ENCODE results near the gene RASSF5. TPM values are rescaled to one million over a fixed set of nuclear protein-coding genes. Genes with fewer than 3 reads are reported as not detected.
A peak's percentile ranks its signal among the peaks of the same experiment; 100 is the strongest.
"Not testable (repeated sequence)": the region's sequence is repeated elsewhere in the genome, so short reads cannot be mapped to it uniquely, and the experiment has no call there.

RASSF5 gene
- total and polyA plus RNA-seq, 12 donors = 0.90 to 26.0 (median 6.4) TPM

DNA sequence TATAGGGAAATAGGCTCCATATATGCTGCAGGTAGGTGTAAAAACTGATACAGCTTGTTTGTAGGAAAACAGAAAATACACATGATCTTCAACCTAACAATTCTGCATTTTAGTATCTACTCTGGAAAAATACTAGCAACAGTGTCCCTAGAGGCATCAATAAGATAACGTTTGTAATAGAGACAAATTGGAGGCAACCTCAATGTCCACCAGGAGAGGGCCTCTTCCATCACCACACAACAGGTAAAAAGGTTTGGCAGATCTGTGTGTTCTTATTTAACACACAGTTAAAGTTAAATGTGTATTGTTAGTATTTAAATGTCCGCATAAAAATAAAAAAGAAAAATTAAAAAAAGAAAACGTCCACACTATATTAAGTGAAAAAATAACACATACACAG lies 99.5 kb downstream of the RASSF5 start:
- no peak overlapping the region for H3K4me3 ChIP-seq
- DNase-seq (no peak), ATAC-seq (no peak)
- TF ChIP-seq, protein P1, sequence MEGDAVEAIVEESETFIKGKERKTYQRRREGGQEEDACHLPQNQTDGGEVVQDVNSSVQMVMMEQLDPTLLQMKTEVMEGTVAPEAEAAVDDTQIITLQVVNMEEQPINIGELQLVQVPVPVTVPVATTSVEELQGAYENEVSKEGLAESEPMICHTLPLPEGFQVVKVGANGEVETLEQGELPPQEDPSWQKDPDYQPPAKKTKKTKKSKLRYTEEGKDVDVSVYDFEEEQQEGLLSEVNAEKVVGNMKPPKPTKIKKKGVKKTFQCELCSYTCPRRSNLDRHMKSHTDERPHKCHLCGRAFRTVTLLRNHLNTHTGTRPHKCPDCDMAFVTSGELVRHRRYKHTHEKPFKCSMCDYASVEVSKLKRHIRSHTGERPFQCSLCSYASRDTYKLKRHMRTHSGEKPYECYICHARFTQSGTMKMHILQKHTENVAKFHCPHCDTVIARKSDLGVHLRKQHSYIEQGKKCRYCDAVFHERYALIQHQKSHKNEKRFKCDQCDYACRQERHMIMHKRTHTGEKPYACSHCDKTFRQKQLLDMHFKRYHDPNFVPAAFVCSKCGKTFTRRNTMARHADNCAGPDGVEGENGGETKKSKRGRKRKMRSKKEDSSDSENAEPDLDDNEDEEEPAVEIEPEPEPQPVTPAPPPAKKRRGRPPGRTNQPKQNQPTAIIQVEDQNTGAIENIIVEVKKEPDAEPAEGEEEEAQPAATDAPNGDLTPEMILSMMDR (IDR thresholded peaks at IDR 0.05) = peak in 5 of 9 donors; percentile 8 to 22 (median 15)
- intact Hi-C loops (cut with DNase I) = loop anchor here in 1 of 10 donors (10.0 kb wide), 1 partner anchor 378 kb away; no protein-coding TSS in a partner anchor
- H3K27me3 ChIP-seq = no peaks in the 10 kb centered on the region
- 66 to 67% methylated on average over 3 of the region's 3 CpGs for WGBS, 2 donors
- peaks cover 5 to 10% (median 9%) of the 10 kb centered on the region in 9 donors for H3K4me1 ChIP-seq
- H3K27ac ChIP-seq = no peak overlapping the region
- H3K9me3 ChIP-seq = no peaks in the 10 kb centered on the region
- peaks cover 0 to 94% (median 57%) of the 10 kb centered on the region in 9 donors for H3K36me3 ChIP-seq

DNA sequence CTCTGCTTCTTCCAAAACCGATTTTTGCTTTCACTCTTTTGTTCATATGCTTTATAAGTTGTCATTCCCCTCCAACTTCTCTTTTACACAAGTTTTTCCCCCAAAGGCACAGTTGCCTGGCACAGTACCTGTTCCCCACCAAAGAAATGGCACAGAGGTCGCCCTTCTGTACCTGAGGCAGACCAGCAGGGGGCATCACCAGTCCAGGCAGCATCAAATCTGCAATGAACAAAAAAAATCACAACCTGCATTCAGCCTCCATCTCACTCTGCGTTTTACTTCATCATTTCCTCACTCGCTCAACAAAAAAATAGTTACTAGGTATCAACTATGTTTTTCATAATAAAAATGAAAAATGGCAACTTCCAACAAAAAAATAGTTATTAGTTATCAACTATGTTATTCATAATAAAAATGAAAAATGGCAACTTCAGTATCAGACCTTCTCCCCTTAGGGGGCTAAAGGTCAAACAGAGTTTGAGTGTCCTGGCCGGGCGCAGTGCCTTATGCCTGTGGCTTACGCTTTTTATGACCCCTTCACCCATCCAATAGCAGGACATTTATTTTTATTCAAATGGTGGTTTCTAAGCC lies 100.9 kb downstream of the RASSF5 start:
- ATAC-seq (no peak), DNase-seq (no peak)
- WGBS, 2 donors = 78 to 81% methylated on average over 7 of the region's 7 CpGs
- intact Hi-C loops (cut with DNase I) = loop anchor here in 1 of 10 donors (10.0 kb wide), 1 partner anchor 377 kb away; no protein-coding TSS in a partner anchor
- peaks cover 5 to 15% (median 10%) of the 10 kb centered on the region in 9 donors for H3K4me1 ChIP-seq
- TF ChIP-seq, protein P1 (IDR thresholded peaks at IDR 0.05) = peak; percentile 30 to 77 (median 63)
- no peak overlapping the region for H3K27ac ChIP-seq
- H3K9me3 ChIP-seq = no peaks in the 10 kb centered on the region
- H3K27me3 ChIP-seq = no peaks in the 10 kb centered on the region
- peaks cover 0 to 80% (median 44%) of the 10 kb centered on the region in 9 donors for H3K36me3 ChIP-seq
- H3K4me3 ChIP-seq = no peak overlapping the region

DNA sequence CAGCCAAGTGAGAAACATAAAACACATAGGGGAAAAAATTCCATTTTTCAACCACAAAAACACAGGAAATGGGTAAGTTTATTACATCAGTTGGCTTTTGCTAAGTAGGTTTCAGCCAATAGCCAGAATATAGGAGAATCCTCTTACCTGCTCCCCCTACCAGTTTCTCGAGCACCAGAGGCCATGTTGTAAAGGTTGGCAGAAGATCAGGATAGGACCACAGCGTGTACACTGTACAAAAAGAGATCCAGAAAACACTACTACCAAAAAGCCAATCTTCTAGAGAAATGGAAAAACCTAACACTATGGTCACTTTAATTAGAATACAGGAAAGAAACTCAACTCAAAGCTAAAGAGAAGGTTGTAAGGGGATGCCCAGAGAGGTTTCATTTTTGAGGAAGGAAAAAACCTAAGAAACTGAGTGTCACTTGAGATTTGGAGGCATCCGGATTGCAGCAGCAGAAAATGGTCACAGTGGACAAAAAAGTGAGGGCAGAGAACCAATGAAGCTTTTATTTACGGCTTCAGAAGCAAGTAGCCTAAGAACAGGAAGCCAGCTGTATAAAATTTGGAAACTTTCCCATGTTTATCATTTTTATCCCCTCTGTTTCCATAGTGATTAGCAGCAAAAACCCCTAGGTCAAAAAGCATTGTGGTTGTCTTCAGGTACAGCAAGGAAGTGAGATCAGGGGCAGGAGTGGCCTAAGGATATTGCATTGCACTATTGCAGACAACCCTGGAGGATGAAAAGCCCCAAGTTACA lies 102.1 kb downstream of the RASSF5 start:
- TF ChIP-seq, protein P1 (IDR thresholded peaks at IDR 0.05) = no peak
- H3K4me1 ChIP-seq = peaks cover 5 to 15% (median 10%) of the 10 kb centered on the region in 9 donors
- H3K9me3 ChIP-seq = no peaks in the 10 kb centered on the region
- peaks cover 0 to 68% (median 37%) of the 10 kb centered on the region in 9 donors for H3K36me3 ChIP-seq
- H3K27me3 ChIP-seq = no peaks in the 10 kb centered on the region
- WGBS, 2 donors = 56 to 57% methylated on average over 4 of the region's 4 CpGs
- intact Hi-C loops (cut with DNase I) = loop anchor here in 1 of 10 donors (10.0 kb wide), 1 partner anchor 375 kb away; no protein-coding TSS in a partner anchor
- H3K4me3 ChIP-seq = no peak overlapping the region
- ATAC-seq = no peak
- H3K27ac ChIP-seq = no peak overlapping the region
- DNase-seq = no peak

DNA sequence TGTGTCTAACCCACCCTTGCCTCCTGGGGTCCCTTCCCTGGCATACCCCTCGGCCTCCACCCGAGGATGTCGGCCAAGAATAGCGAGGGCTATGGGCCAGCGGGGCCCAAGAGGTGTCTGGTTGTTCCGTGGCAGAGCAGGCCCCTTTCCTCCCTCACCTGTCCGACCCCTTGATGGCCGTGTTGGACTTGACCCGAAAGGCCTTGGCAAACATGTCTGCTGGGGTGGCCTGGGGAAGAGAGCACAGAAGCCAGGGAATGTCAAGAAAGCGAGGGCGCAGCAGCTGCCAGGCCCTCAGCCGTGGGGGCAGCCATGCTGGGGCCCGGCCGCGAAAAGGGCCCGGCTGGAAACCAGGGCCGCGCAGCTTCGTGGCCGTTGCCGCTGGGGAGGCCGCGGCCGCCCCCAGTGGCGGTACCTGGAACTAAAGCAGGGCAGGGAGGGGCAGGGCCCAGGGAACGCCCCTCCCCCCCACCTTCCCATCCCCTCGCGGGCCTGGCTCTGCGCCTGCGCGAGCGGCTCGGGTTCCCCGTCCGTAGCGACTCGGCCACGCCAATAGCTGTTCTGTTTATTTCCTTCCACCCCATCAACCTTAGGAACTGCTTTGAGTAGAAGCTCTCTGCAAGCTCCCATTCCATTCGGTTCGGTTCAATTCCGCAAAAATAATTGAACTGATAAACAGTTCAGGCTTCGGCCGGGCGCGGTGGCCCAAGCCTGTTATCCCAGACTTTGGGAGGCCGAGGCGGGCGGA lies 105.0 kb downstream of the RASSF5 start, which contains the start of gene EIF2D:
EIF2D (minus strand) TSS at position 337 of the 748 bp plus-strand sequence; CDS start at position 214, 123 bp downstream.
- Histone ChIP-seq H3K4me1 (peaks cover 5 to 15% (median 10%) of the 10 kb centered on the region in 9 donors), H3K27ac (peak within 1 kb of the TSS; percentile 57 to 95 (median 88)), H3K4me3 (peak within 1 kb of the TSS; percentile 65 to 96 (median 74)), H3K36me3 (peaks cover 0 to 39% (median 21%) of the 10 kb centered on the region in 9 donors), H3K9me3 (no peaks in the 10 kb centered on the region), H3K27me3 (no peaks in the 10 kb centered on the region)
- intact Hi-C loops (cut with DNase I) = loop anchor here in 1 of 10 donors (5.0 kb wide), 1 partner anchor 365 kb away; no protein-coding TSS in a partner anchor
- TF ChIP-seq, protein P1 (IDR thresholded peaks at IDR 0.05) = peak in 8 of 9 donors; percentile 97 to 100 (median 99)
- ATAC-seq (peak; percentile 97 to 99 (median 99)), DNase-seq (peak; percentile 94 to 96)
- WGBS, 2 donors = 5 to 6% methylated on average over 48 of the region's 48 CpGs

DNA sequence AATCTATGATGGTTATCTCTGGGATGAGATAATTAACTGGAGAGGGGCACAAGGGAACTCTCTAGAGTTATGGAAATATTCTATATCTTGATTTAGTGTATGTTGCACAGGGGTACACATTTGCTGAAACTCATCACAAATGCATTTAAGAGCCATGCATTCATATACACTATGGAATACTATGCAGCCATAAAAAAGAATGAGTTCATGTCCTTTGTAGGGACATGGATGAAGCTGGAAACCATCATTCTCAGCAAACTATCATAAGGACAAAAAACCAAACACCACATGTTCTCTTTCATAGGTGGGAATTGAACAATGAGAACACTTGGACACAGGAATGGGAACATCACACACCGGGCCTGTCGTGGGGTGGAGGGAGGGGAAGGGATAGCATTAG lies 119.1 kb downstream of the RASSF5 start:
- not testable (repeated sequence) for H3K27me3 ChIP-seq, H3K27ac ChIP-seq, H3K4me1 ChIP-seq, H3K4me3 ChIP-seq, DNase-seq, H3K9me3 ChIP-seq, H3K36me3 ChIP-seq, ATAC-seq
- intact Hi-C loops (cut with DNase I) = loop anchor here in 3 of 10 donors (5.0 to 10.0 kb wide), 2 partner anchors 296 to 348 kb away; partner anchors contain the start of genes FCAMR (in 2 of the 3) and FCMR (in 1 of the 3)
- 87 to 99% methylated on average over 2 of the region's 2 CpGs for WGBS, 2 donors

Measured in heart right ventricle (tissue), 16 donors.